Nephron (organoid): ENCODE results near the gene FBXO21.
"Not testable (repeated sequence)": the region's sequence is repeated elsewhere in the genome, so short reads cannot be mapped to it uniquely, and the experiment has no call there.

Experiments
- H3K27ac Mint-ChIP-seq, 3 experiments: 2 replicates each; pipeline ENCODE4 v1.8.0; 2020; ENCODE audit warnings: mixed read lengths in 3 of 3, mild to moderate bottlenecking in 2 of 3, moderate library complexity in 1 of 3
- H3K27me3 Mint-ChIP-seq: 2 replicates; pipeline ENCODE4 v1.8.0; 2021; ENCODE audit warnings: low read depth, mild to moderate bottlenecking, moderate library complexity, mixed read lengths
- H3K36me3 Mint-ChIP-seq: 2 replicates; pipeline ENCODE4 v1.8.0; 2020; ENCODE audit warnings: low read depth, mixed read lengths
- H3K4me1 Mint-ChIP-seq: 2 replicates; pipeline ENCODE4 v1.8.0; 2020; ENCODE audit warnings: mixed read lengths
- H3K4me3 Mint-ChIP-seq, 3 experiments: 2 replicates each; pipeline ENCODE4 v1.8.0; 2020; ENCODE audit warnings: mild to moderate bottlenecking in 3 of 3, mixed read lengths in 3 of 3, moderate library complexity in 2 of 3
- H3K9me3 Mint-ChIP-seq: 2 replicates; pipeline ENCODE4 v1.8.0; 2020; ENCODE audit warnings: mixed read lengths
- CTCF ChIP-seq, 3 experiments: fragments of 200-600 bp; sonication (generic); IDR thresholded peaks; one replicate each; pipeline ENCODE4 v1.5.0; 2021; ENCODE audit warnings: antibody characterized with exemption in 3 of 3; ENCODE audit not compliant: unreplicated experiment in 3 of 3

The FBXO21 gene

GRCh38 chr12:117208811-117209455 lies 18.7 kb upstream of the FBXO21 start:
- no peaks in the 10 kb centered on the region for H3K36me3 Mint-ChIP-seq
- no peaks in the 10 kb centered on the region for H3K4me1 Mint-ChIP-seq
- TF ChIP-seq CTCF (IDR thresholded peaks at IDR 0.05; ENCODE audit: unreplicated experiment in 3 of 3) = no peak
- H3K4me3 Mint-ChIP-seq = no peak overlapping the region
- H3K9me3 Mint-ChIP-seq = no peaks in the 10 kb centered on the region
- H3K27me3 Mint-ChIP-seq = peaks cover 48% of the 10 kb centered on the region
- H3K27ac Mint-ChIP-seq = no peak overlapping the region

- no peak for TF ChIP-seq CTCF (IDR thresholded peaks at IDR 0.05; ENCODE audit: unreplicated experiment in 3 of 3)
- Mint-ChIP-seq H3K27ac (no peak overlapping the region), H3K36me3 (no peaks in the 10 kb centered on the region), H3K4me1 (no peaks in the 10 kb centered on the region), H3K9me3 (no peaks in the 10 kb centered on the region), H3K27me3 (peaks cover 45% of the 10 kb centered on the region), H3K4me3 (no peak overlapping the region)
These were observed 17.9 kb upstream of the FBXO21 start for GRCh38 chr12:117208206-117208605.

- H3K9me3 Mint-ChIP-seq = no peaks in the 10 kb centered on the region
- H3K4me3 Mint-ChIP-seq = no peak overlapping the region
- peaks cover 41% of the 10 kb centered on the region for H3K27me3 Mint-ChIP-seq
- no peaks in the 10 kb centered on the region for H3K36me3 Mint-ChIP-seq
- H3K4me1 Mint-ChIP-seq = no peaks in the 10 kb centered on the region
- no peak for TF ChIP-seq CTCF (IDR thresholded peaks at IDR 0.05; ENCODE audit: unreplicated experiment in 3 of 3)
- no peak overlapping the region for H3K27ac Mint-ChIP-seq
These were observed 17.4 kb upstream of the FBXO21 start for GRCh38 chr12:117207675-117208074.

GRCh38 chr12:117202556-117202955 lies 12.3 kb upstream of the FBXO21 start:
- no peaks in the 10 kb centered on the region for H3K36me3 Mint-ChIP-seq

GRCh38 chr12:117202033-117202432 lies 11.8 kb upstream of the FBXO21 start:
- no peak for TF ChIP-seq CTCF (IDR thresholded peaks at IDR 0.05; ENCODE audit: unreplicated experiment in 3 of 3)
- Mint-ChIP-seq H3K27me3 (peaks cover 22% of the 10 kb centered on the region), H3K9me3 (no peaks in the 10 kb centered on the region), H3K4me1 (no peaks in the 10 kb centered on the region), H3K4me3 (no peak overlapping the region), H3K27ac (no peak overlapping the region), H3K36me3 (no peaks in the 10 kb centered on the region)

More at GRCh38 chr12:117202556-117202955, 12.3 kb upstream of the FBXO21 start:
- H3K4me3 Mint-ChIP-seq = no peak overlapping the region
- H3K27ac Mint-ChIP-seq = no peak overlapping the region
- TF ChIP-seq CTCF (IDR thresholded peaks at IDR 0.05; ENCODE audit: unreplicated experiment in 3 of 3) = no peak
- H3K9me3 Mint-ChIP-seq = no peaks in the 10 kb centered on the region
- peaks cover 21% of the 10 kb centered on the region for H3K27me3 Mint-ChIP-seq
- H3K4me1 Mint-ChIP-seq = no peaks in the 10 kb centered on the region

GRCh38 chr12:117199956-117200744 lies 9.9 kb upstream of the FBXO21 start:
- H3K27ac Mint-ChIP-seq, H3K4me1 Mint-ChIP-seq, H3K36me3 Mint-ChIP-seq, H3K9me3 Mint-ChIP-seq, H3K4me3 Mint-ChIP-seq: not testable (repeated sequence)
- peaks cover 22% of the 10 kb centered on the region for H3K27me3 Mint-ChIP-seq

GRCh38 chr12:117196334-117196733 lies 6.1 kb upstream of the FBXO21 start:
- H3K4me3 Mint-ChIP-seq, H3K27ac Mint-ChIP-seq, H3K36me3 Mint-ChIP-seq, H3K4me1 Mint-ChIP-seq, H3K9me3 Mint-ChIP-seq: not testable (repeated sequence)
- H3K27me3 Mint-ChIP-seq = peaks cover 27% of the 10 kb centered on the region

GRCh38 chr12:117195027-117195426 lies 4.8 kb upstream of the FBXO21 start:
- H3K4me3 Mint-ChIP-seq, H3K4me1 Mint-ChIP-seq, H3K9me3 Mint-ChIP-seq, H3K27ac Mint-ChIP-seq, H3K36me3 Mint-ChIP-seq: not testable (repeated sequence)
- H3K27me3 Mint-ChIP-seq = peaks cover 23% of the 10 kb centered on the region
